SJSA1 (cell line): ENCODE data around the gene PNISR. TPM values are rescaled to one million over a fixed set of nuclear protein-coding genes. Genes with fewer than 3 reads are reported as not detected.
A peak's percentile ranks its signal among the peaks of the same experiment; 100 is the strongest.

Experiments
- DNase-seq, 2 experiments: peaks; one replicate each; pipeline ENCODE4 v3.0.0-alpha.2; 2015 to 2020; ENCODE audit warnings: low spot score in 2 of 2, low read depth in 1 of 2
- H3K27ac ChIP-seq: fragments of 250-450 bp; sonication (Bioruptor Pico); 2 replicates; pipeline ENCODE4 v1.5.1; 2020; ENCODE audit warnings: mild to moderate bottlenecking, moderate library complexity
- H3K27me3 ChIP-seq: fragments of 250-450 bp; sonication (Bioruptor Pico); replicated peaks from 2 replicates; pipeline ENCODE4 v1.5.1; 2020; ENCODE audit warnings: mild to moderate bottlenecking, moderate library complexity
- H3K36me3 ChIP-seq: fragments of 250-450 bp; sonication (Bioruptor Pico); 2 replicates; pipeline ENCODE4 v1.5.1; 2020; ENCODE audit warnings: mild to moderate bottlenecking
- H3K4me1 ChIP-seq: fragments of 250-450 bp; sonication (Bioruptor Pico); replicated peaks from 2 replicates; pipeline ENCODE4 v1.6.1; 2021; ENCODE audit warnings: mild to moderate bottlenecking
- H3K4me3 ChIP-seq: fragments of 250-450 bp; sonication (Bioruptor Pico); 2 replicates; pipeline ENCODE4 v1.5.1; 2020; ENCODE audit warnings: mild to moderate bottlenecking
- H3K9me3 ChIP-seq: fragments of 250-450 bp; sonication (Bioruptor Pico); replicated peaks from 2 replicates; pipeline ENCODE4 v1.5.1; 2020; ENCODE audit warnings: mild to moderate bottlenecking
- total RNA-seq: library from RNA; depleted of rRNA; stranded (reverse); fragments of >200 nt; shearing (Covaris generic); gene quantifications from 2 replicates; pipeline ENCODE4 v1.2.3, GENCODE V29; 2014

PNISR gene
- total RNA-seq, 1 experiment from 2014 or later, result 47.1 TPM

GRCh38 chr6:99378636-99379035, 46.5 kb downstream of the PNISR start:
- H3K36me3 ChIP-seq, result no peaks in the 10 kb centered on the region; the same call in 1 of the 2 replicates
- no peaks in the 10 kb centered on the region for H3K9me3 ChIP-seq
- DNase-seq, result no peak
- H3K27me3 ChIP-seq, result no peaks in the 10 kb centered on the region
- H3K4me1 ChIP-seq, result no peaks in the 10 kb centered on the region
- no peak overlapping the region for H3K27ac ChIP-seq
- no peak overlapping the region for H3K4me3 ChIP-seq

GRCh38 chr6:99369533-99369932, 55.6 kb downstream of the PNISR start:
- H3K4me3 ChIP-seq, result no peak overlapping the region
- no peak overlapping the region for H3K27ac ChIP-seq
- no peaks in the 10 kb centered on the region for H3K9me3 ChIP-seq
- no peak for DNase-seq
- H3K36me3 ChIP-seq, result no peaks in the 10 kb centered on the region
- no peaks in the 10 kb centered on the region for H3K4me1 ChIP-seq
- H3K27me3 ChIP-seq, result no peaks in the 10 kb centered on the region

- Histone ChIP-seq H3K27me3 (no peaks in the 10 kb centered on the region), H3K4me3 (no peak overlapping the region), H3K36me3 (no peaks in the 10 kb centered on the region), H3K9me3 (no peaks in the 10 kb centered on the region), H3K4me1 (no peaks in the 10 kb centered on the region), H3K27ac (no peak overlapping the region)
- no peak for DNase-seq
Observed at GRCh38 chr6:99366852-99367251, 58.3 kb downstream of the PNISR start.

DNA sequence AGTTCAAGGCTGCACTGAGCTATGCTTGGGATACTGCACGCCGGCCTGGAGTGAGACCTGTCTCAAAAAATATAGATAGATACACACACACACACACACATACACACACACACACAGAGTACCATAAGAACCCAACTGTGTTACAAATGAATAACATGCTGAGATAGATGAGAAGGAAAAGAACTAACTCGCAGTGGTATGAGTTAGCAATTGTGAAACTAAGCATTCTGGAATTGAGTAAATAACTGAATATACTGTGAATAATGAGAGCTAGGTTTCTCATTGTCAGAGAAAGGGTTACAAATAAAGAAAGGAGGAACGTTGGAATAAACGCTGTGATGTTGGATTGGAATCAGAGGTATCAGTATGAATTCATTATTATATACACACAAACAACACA, 61.1 kb downstream of the PNISR start:
- H3K27me3 ChIP-seq, result peaks cover 13% of the 10 kb centered on the region
- H3K36me3 ChIP-seq, result no peaks in the 10 kb centered on the region
- no peak overlapping the region for H3K4me3 ChIP-seq
- no peak for DNase-seq
- no peaks in the 10 kb centered on the region for H3K9me3 ChIP-seq
- no peak overlapping the region for H3K27ac ChIP-seq
- H3K4me1 ChIP-seq, result no peaks in the 10 kb centered on the region

- peaks cover 13% of the 10 kb centered on the region for H3K27me3 ChIP-seq
- H3K4me1 ChIP-seq, result no peaks in the 10 kb centered on the region
- no peak overlapping the region for H3K4me3 ChIP-seq
- DNase-seq, result no peak
- no peaks in the 10 kb centered on the region for H3K36me3 ChIP-seq
- no peaks in the 10 kb centered on the region for H3K9me3 ChIP-seq
- no peak overlapping the region for H3K27ac ChIP-seq
Observed at GRCh38 chr6:99362678-99363268, 62.3 kb downstream of the PNISR start.

DNA sequence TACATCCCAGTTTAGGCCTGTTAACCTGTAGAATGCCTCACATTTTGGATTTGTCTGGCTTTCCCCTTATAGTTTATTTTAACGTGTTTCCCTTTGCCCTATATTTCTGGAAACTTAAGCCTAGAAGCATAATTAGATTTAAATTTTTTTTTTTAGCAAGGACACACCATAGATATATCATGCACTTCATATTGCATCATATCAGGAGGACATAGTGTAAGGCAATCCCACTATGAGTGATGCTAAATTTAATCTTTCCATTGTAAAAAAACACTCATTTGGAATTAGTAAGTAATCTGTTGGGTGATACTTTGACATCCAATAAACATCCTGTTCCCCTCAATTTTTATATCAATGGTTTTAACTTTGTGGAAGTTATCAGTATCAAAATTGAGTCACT, 65.3 kb downstream of the PNISR start:
- Histone ChIP-seq H3K4me1 (no peaks in the 10 kb centered on the region), H3K27me3 (peaks cover 13% of the 10 kb centered on the region), H3K36me3 (no peaks in the 10 kb centered on the region), H3K4me3 (no peak overlapping the region), H3K9me3 (no peaks in the 10 kb centered on the region), H3K27ac (no peak overlapping the region)
- DNase-seq, result no peak

DNA sequence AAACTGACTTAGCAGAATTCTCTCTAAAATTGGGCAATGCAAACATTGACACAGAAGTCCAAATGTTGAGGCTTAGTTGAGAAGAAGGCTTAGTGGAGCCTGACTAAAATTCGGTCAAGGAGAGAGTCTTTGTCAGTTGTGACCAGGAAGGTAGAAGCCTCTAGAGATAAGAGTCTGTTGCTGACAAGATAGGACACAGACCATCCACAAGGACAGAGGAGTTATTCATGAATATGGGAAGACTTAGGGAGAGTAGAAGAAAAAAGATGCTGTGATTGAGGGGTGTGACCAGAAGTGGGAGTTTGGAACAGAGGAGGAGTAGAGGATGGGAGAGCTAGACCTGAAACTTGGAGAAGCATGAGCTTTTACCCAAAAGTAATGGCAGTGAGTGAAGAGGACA, 68.5 kb downstream of the PNISR start:
- H3K27me3 ChIP-seq, result peaks cover 16% of the 10 kb centered on the region
- H3K36me3 ChIP-seq, result no peaks in the 10 kb centered on the region
- H3K9me3 ChIP-seq, result no peaks in the 10 kb centered on the region
- DNase-seq, result no peak
- no peaks in the 10 kb centered on the region for H3K4me1 ChIP-seq
- H3K27ac ChIP-seq, result no peak overlapping the region
- no peak overlapping the region for H3K4me3 ChIP-seq

- H3K27me3 ChIP-seq, result peaks cover 11% of the 10 kb centered on the region
- peaks cover 13% of the 10 kb centered on the region for H3K4me1 ChIP-seq
- H3K27ac ChIP-seq, result no peak overlapping the region
- H3K4me3 ChIP-seq, result no peak overlapping the region
- H3K36me3 ChIP-seq, result no peaks in the 10 kb centered on the region
- H3K9me3 ChIP-seq, result no peaks in the 10 kb centered on the region
- no peak for DNase-seq
Observed at GRCh38 chr6:99354983-99355382, 70.1 kb downstream of the PNISR start.

- peaks cover 2% of the 10 kb centered on the region; the same call in 1 of the 2 replicates for H3K27me3 ChIP-seq
- no peak overlapping the region for H3K27ac ChIP-seq
- H3K4me1 ChIP-seq, result peaks cover 25% of the 10 kb centered on the region
- no peak for DNase-seq
- H3K9me3 ChIP-seq, result no peaks in the 10 kb centered on the region
- H3K4me3 ChIP-seq, result no peak overlapping the region
- peaks cover 3% of the 10 kb centered on the region; the same call in 1 of the 2 replicates for H3K36me3 ChIP-seq
Observed at GRCh38 chr6:99353126-99353525, 72.0 kb downstream of the PNISR start.

GRCh38 chr6:99350573-99350972, 74.5 kb downstream of the PNISR start:
- no peak overlapping the region for H3K4me3 ChIP-seq
- H3K4me1 ChIP-seq, result peaks cover 36% of the 10 kb centered on the region
- peak; percentile 37 to 51 for DNase-seq
- no peak overlapping the region for H3K27ac ChIP-seq
- peaks cover 3% of the 10 kb centered on the region; the same call in 1 of the 2 replicates for H3K36me3 ChIP-seq
- H3K9me3 ChIP-seq, result no peaks in the 10 kb centered on the region
- H3K27me3 ChIP-seq, result 0 out of 2 replicates have a peak, but pooled peaks cover 2% of the 10 kb centered on the region

- Histone ChIP-seq H3K4me1 (peaks cover 48% of the 10 kb centered on the region), H3K27ac (peak within 1 kb of the TSS; percentile 61), H3K36me3 (peaks cover 3% of the 10 kb centered on the region; the same call in 1 of the 2 replicates), H3K4me3 (peak within 1 kb of the TSS; percentile 79), H3K9me3 (no peaks in the 10 kb centered on the region), H3K27me3 (0 out of 2 replicates have a peak, but pooled peaks cover 2% of the 10 kb centered on the region)
- DNase-seq, result peak; percentile 62 to 64
Observed at GRCh38 chr6:99349171-99350141, 75.7 kb downstream of the PNISR start, which contains the start of gene FAXC. Gene FAXC (minus strand): TSS chr6:99349674. CDS start chr6:99349372, 302 bp downstream.

DNA sequence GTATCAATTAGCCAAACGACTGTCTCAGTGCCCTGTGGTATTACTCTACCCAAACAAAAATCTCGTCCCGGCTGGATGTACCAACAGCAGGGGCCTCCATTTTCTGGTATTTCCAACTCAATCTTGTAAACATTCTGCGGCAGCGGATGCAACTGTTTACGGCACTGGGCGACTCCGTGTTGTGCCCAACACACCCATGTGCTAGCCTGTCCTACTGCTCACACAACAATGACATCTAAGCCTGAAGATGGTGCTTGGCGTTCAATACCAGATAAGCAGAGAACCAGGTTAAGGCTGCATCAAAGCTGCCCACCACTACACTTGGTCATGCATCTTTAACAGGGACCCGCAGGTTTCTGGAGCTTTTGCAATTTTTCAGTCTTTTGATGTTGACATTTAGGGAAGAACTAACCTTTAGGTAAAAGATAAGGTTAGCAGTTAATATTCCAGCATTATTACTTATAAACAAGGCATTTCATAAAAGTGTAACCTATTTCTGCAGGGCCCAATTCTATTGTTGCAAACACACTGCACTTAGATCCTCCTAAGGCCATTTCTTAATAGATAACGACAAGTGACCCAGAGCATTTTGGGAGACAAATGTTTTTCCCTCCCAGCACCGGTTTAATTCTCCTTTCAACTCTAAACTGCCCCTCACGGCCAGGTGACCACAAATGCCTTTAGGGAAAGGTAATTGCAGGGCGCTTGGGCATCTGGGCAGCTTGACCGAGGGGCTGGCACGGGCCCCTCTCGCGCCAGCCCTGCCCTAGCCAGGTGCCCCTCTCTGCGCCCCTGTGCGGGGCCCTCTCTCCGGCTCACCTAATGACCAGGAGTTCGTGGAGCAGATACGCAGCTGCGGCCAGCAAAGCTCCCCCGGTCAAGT, 76.6 kb downstream of the PNISR start:
- peaks cover 55% of the 10 kb centered on the region for H3K4me1 ChIP-seq
- no peaks in the 10 kb centered on the region for H3K9me3 ChIP-seq
- 0 out of 2 replicates have a peak, but pooled peaks cover 2% of the 10 kb centered on the region for H3K27me3 ChIP-seq
- DNase-seq, result peak in 1 of 2 experiments; percentile 21
- peak overlapping the region; percentile 79 for H3K4me3 ChIP-seq
- H3K27ac ChIP-seq, result peak overlapping the region; percentile 61
- peaks cover 3% of the 10 kb centered on the region; the same call in 1 of the 2 replicates for H3K36me3 ChIP-seq
